ENCODE data around the gene CTBP2.

Gene CTBP2

DNA sequence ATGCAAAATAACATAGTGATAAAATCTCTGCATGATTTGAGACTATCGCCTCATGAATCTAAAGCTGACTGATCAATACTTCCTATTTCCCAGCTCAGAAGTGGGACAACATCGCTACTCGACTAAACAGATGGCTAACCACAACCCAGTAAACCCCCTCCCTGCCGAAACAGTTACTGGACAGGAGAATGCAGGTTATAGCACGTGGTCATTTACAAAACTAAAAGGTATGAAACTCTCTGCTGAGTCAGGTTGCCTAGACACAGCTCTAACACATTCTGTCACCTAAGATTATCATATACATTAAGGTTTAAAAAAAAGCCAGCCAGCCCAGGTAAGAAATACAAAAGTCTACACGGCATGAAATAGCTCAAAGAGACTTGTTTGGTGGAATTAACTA, 64.0 kb downstream of the CTBP2 start:
- Histone ChIP-seq H3K56ac (ENCODE audit: low read length) (no peak overlapping the region), H3K27ac (ENCODE audit: low read depth, low read length) (no peak overlapping the region), H3K79me2 (ENCODE audit: control insufficient read depth, insufficient read depth, low read length) (peaks cover 88% of the 10 kb centered on the region), H3K79me1 (ENCODE audit: low read length) (peaks cover 43% of the 10 kb centered on the region), H2AK5ac (ENCODE audit: low read length) (no peak overlapping the region), H3K4me1 (ENCODE audit: control insufficient read depth, low read depth, low read length) (peaks cover 16% of the 10 kb centered on the region), H3K9ac (ENCODE audit: low read length) (no peak overlapping the region), H3K4ac (ENCODE audit: low read depth, low read length) (no peak overlapping the region), H3K27me3 (ENCODE audit: insufficient read depth, low read length, poor library complexity) (no peaks in the 10 kb centered on the region), H3K4me3 (ENCODE audit: low read length) (no peak overlapping the region), H4K8ac (ENCODE audit: low read depth, low read length) (no peak overlapping the region), H2BK15ac (replicated peaks; ENCODE audit: low read depth) (no peak overlapping the region), H4K5ac (ENCODE audit: low read length) (no peak overlapping the region), H3K18ac (ENCODE audit: low read length) (no peak overlapping the region), H2BK120ac (ENCODE audit: low read depth, low read length) (no peak overlapping the region), H3K23ac (ENCODE audit: low read length) (no peak overlapping the region), H3K4me2 (ENCODE audit: low read length) (no peak overlapping the region), H2BK5ac (ENCODE audit: low read length) (no peak overlapping the region), H3K36me3 (ENCODE audit: control insufficient read depth, insufficient read depth, low read length) (peaks cover 1% of the 10 kb centered on the region)
- WGBS (ENCODE audit: extremely low coverage, insufficient coverage, low lambda C conversion rate) = no CpG with 5 or more reads among the region's 6 CpGs
- DNase-seq = no peak

DNA sequence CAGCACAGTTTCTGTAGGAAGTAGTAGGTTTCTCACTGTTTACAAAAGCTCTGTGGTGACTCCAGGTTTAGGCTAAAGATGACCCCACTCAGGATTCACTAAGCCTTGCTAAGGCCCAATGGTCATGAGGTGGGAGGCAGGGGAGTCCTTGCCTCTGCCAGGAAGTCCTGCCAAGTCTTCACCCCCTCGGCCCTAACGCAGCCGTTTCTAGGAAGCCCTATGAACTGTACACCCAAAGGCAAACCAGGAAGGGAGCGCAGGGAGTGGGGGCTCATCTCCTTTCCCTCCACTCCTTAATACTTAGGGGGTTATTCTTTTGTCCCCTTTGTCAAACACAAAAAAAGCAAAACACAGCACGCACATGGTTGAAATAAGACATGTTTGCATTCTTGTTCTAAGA, 64.6 kb downstream of the CTBP2 start:
- Histone ChIP-seq H4K8ac (ENCODE audit: low read depth, low read length) (no peak overlapping the region), H3K79me1 (ENCODE audit: low read length) (peaks cover 40% of the 10 kb centered on the region), H3K4ac (ENCODE audit: low read depth, low read length) (no peak overlapping the region), H2BK120ac (ENCODE audit: low read depth, low read length) (no peak overlapping the region), H2BK5ac (ENCODE audit: low read length) (no peak overlapping the region), H4K5ac (ENCODE audit: low read length) (no peak overlapping the region), H3K36me3 (ENCODE audit: control insufficient read depth, insufficient read depth, low read length) (peaks cover 1% of the 10 kb centered on the region), H2BK15ac (replicated peaks; ENCODE audit: low read depth) (no peak overlapping the region), H3K18ac (ENCODE audit: low read length) (no peak overlapping the region), H2AK5ac (ENCODE audit: low read length) (no peak overlapping the region), H3K9ac (ENCODE audit: low read length) (no peak overlapping the region), H3K4me1 (ENCODE audit: control insufficient read depth, low read depth, low read length) (peaks cover 13% of the 10 kb centered on the region), H3K27me3 (ENCODE audit: insufficient read depth, low read length, poor library complexity) (no peaks in the 10 kb centered on the region), H3K4me3 (ENCODE audit: low read length) (no peak overlapping the region), H3K27ac (ENCODE audit: low read depth, low read length) (no peak overlapping the region), H3K23ac (ENCODE audit: low read length) (no peak overlapping the region), H3K79me2 (ENCODE audit: control insufficient read depth, insufficient read depth, low read length) (peaks cover 89% of the 10 kb centered on the region), H3K4me2 (ENCODE audit: low read length) (no peak overlapping the region), H3K56ac (ENCODE audit: low read length) (no peak overlapping the region)
- DNase-seq = no peak
- WGBS (ENCODE audit: extremely low coverage, insufficient coverage, low lambda C conversion rate) = no CpG with 5 or more reads among the region's 5 CpGs

DNA sequence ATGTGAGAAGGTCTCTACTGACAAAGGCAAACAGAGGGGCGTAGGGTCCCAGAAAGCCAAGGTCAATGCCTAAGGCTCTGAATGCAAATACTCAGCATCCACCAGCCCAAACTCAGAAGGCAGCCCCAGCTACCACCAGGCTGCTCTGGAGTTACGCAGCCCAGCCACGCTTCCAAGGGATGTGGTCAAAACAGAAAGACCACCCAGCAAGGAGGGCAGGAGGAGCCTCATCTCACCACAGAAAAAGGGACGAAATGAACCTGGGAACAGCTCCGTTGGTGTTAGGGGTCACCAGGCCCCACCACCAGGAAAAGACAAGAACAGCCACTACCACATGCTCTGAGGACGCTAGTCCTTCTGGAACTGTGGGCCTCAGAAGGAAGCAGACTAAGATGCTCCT, 65.1 kb downstream of the CTBP2 start:
- Histone ChIP-seq H3K56ac (ENCODE audit: low read length) (no peak overlapping the region), H3K36me3 (ENCODE audit: control insufficient read depth, insufficient read depth, low read length) (peaks cover 1% of the 10 kb centered on the region), H2BK5ac (ENCODE audit: low read length) (no peak overlapping the region), H2AK5ac (ENCODE audit: low read length) (no peak overlapping the region), H3K9ac (ENCODE audit: low read length) (no peak overlapping the region), H3K23ac (ENCODE audit: low read length) (no peak overlapping the region), H3K27me3 (ENCODE audit: insufficient read depth, low read length, poor library complexity) (no peaks in the 10 kb centered on the region), H3K4ac (ENCODE audit: low read depth, low read length) (no peak overlapping the region), H3K27ac (ENCODE audit: low read depth, low read length) (no peak overlapping the region), H3K79me2 (ENCODE audit: control insufficient read depth, insufficient read depth, low read length) (peaks cover 90% of the 10 kb centered on the region), H4K8ac (ENCODE audit: low read depth, low read length) (no peak overlapping the region), H3K4me1 (ENCODE audit: control insufficient read depth, low read depth, low read length) (peaks cover 13% of the 10 kb centered on the region), H3K18ac (ENCODE audit: low read length) (no peak overlapping the region), H3K79me1 (ENCODE audit: low read length) (peaks cover 40% of the 10 kb centered on the region), H4K5ac (ENCODE audit: low read length) (no peak overlapping the region), H2BK15ac (replicated peaks; ENCODE audit: low read depth) (no peak overlapping the region), H3K4me3 (ENCODE audit: low read length) (no peak overlapping the region), H3K4me2 (ENCODE audit: low read length) (no peak overlapping the region), H2BK120ac (ENCODE audit: low read depth, low read length) (no peak overlapping the region)
- DNase-seq = no peak
- no CpG with 5 or more reads among the region's 6 CpGs for WGBS (ENCODE audit: extremely low coverage, insufficient coverage, low lambda C conversion rate)

DNA sequence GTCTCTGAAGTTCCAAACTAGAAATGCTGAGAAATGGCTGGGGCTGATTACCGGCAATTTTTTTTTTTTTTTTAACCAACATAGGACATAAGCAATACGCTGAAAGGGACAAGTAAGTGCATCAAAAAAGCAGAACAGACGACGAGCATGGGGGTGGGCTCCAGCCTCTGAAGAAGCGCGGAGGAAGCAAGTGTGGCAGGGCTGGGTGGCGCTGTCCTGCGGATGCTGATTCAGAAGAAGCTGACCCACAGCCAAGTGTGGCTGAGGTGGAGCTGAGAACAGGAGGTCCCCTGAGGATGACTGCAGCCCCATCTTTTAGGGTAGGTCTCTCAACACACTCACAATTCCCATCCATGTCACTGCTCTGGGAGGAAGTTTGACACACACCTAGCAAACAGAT, 65.6 kb downstream of the CTBP2 start:
- WGBS (ENCODE audit: extremely low coverage, insufficient coverage, low lambda C conversion rate) = no CpG with 5 or more reads among the region's 8 CpGs
- peaks cover 39% of the 10 kb centered on the region for H3K79me1 ChIP-seq (ENCODE audit: low read length)

DNA sequence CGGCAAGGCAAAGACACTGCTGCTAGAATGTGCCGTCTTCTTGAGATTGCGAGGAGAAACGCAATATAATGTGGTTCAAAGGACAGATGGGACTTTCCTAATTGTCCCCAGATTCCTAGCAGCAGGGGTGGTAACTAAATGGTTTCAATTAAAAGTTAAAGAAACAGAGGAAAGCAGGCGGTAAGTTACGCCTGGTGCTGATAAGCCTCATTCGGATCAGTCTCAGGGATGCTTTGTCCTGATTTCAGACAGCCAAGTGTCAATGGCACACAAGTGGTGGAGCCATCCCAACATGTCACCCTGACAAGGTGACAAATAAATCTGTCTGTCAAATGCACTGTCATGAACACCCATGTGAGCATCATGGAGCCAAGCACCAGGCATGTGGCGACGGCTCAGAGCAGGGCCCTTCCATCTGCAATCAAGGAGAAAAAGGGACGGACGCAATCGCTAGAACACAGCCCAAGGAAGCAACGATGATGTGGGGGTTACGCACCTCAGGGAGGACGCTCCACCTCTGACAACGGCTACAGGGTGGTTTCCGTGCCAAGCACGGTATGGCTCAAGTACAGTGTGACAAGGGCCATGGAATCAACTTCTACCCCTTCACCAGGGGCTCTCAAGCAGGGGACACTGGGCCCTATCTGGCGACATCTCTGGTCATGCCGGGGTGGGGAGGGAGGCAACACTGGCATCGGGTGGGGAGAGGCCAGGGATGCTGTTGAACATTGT, 66.2 kb downstream of the CTBP2 start:
- Histone ChIP-seq H3K56ac (ENCODE audit: low read length) (no peak overlapping the region), H3K27me3 (ENCODE audit: insufficient read depth, low read length, poor library complexity) (no peaks in the 10 kb centered on the region), H3K79me2 (ENCODE audit: control insufficient read depth, insufficient read depth, low read length) (peaks cover 89% of the 10 kb centered on the region), H3K9ac (ENCODE audit: low read length) (no peak overlapping the region), H2AK5ac (ENCODE audit: low read length) (no peak overlapping the region), H4K8ac (ENCODE audit: low read depth, low read length) (no peak overlapping the region), H2BK15ac (replicated peaks; ENCODE audit: low read depth) (no peak overlapping the region), H3K4me3 (ENCODE audit: low read length) (no peak overlapping the region), H3K4ac (ENCODE audit: low read depth, low read length) (no peak overlapping the region), H3K36me3 (ENCODE audit: control insufficient read depth, insufficient read depth, low read length) (no peaks in the 10 kb centered on the region), H4K5ac (ENCODE audit: low read length) (no peak overlapping the region), H2BK120ac (ENCODE audit: low read depth, low read length) (no peak overlapping the region), H3K23ac (ENCODE audit: low read length) (no peak overlapping the region), H3K79me1 (ENCODE audit: low read length) (peaks cover 40% of the 10 kb centered on the region), H3K27ac (ENCODE audit: low read depth, low read length) (no peak overlapping the region), H3K18ac (ENCODE audit: low read length) (no peak overlapping the region), H3K4me2 (ENCODE audit: low read length) (no peak overlapping the region), H2BK5ac (ENCODE audit: low read length) (no peak overlapping the region), H3K4me1 (ENCODE audit: control insufficient read depth, low read depth, low read length) (peaks cover 10% of the 10 kb centered on the region)
- DNase-seq = peak; percentile 37
- WGBS (ENCODE audit: extremely low coverage, insufficient coverage, low lambda C conversion rate) = no CpG with 5 or more reads among the region's 21 CpGs

More for the DNA sequence above, 65.6 kb downstream of the CTBP2 start:
- H3K4me2 ChIP-seq (ENCODE audit: low read length) = no peak overlapping the region
- H4K8ac ChIP-seq (ENCODE audit: low read depth, low read length) = no peak overlapping the region
- peaks cover 10% of the 10 kb centered on the region for H3K4me1 ChIP-seq (ENCODE audit: control insufficient read depth, low read depth, low read length)
- DNase-seq = no peak
- no peak overlapping the region for H3K18ac ChIP-seq (ENCODE audit: low read length)
- no peak overlapping the region for H3K27ac ChIP-seq (ENCODE audit: low read depth, low read length)
- no peak overlapping the region for H3K4me3 ChIP-seq (ENCODE audit: low read length)
- H2BK5ac ChIP-seq (ENCODE audit: low read length) = no peak overlapping the region
- no peak overlapping the region for H3K4ac ChIP-seq (ENCODE audit: low read depth, low read length)
- H4K5ac ChIP-seq (ENCODE audit: low read length) = no peak overlapping the region
- H2BK120ac ChIP-seq (ENCODE audit: low read depth, low read length) = no peak overlapping the region
- H3K79me2 ChIP-seq (ENCODE audit: control insufficient read depth, insufficient read depth, low read length) = peaks cover 89% of the 10 kb centered on the region
- no peak overlapping the region for H2AK5ac ChIP-seq (ENCODE audit: low read length)
- no peak overlapping the region for H3K23ac ChIP-seq (ENCODE audit: low read length)
- H3K9ac ChIP-seq (ENCODE audit: low read length) = no peak overlapping the region
- peaks cover 1% of the 10 kb centered on the region for H3K36me3 ChIP-seq (ENCODE audit: control insufficient read depth, insufficient read depth, low read length)
- no peak overlapping the region for H2BK15ac ChIP-seq (replicated peaks; ENCODE audit: low read depth)
- no peak overlapping the region for H3K56ac ChIP-seq (ENCODE audit: low read length)
- H3K27me3 ChIP-seq (ENCODE audit: insufficient read depth, low read length, poor library complexity) = no peaks in the 10 kb centered on the region
